Trophoblast cell (in vitro differentiated cells and primary cell): Measurements from ENCODE around the gene FBXL12.
"Not testable (repeated sequence)": the region's sequence is repeated elsewhere in the genome, so short reads cannot be mapped to it uniquely, and the experiment has no call there.

ENCODE experiments used
- DNase-seq, 2 donors: peaks; one replicate each; pipeline ENCODE4 v3.0.0-alpha.2; 2016
- H2AFZ ChIP-seq: 2 replicates; pipeline ENCODE4 v1.6.1; 2013; ENCODE audit warnings: low read length, moderate library complexity, mild to moderate bottlenecking; ENCODE audit not compliant: insufficient read depth, poor library complexity
- H2AK5ac ChIP-seq: 2 replicates; pipeline ENCODE4 v1.6.1; 2013; ENCODE audit warnings: mild to moderate bottlenecking, low read length
- H2BK120ac ChIP-seq: 2 replicates; pipeline ENCODE4 v1.6.1; 2013; ENCODE audit warnings: low read length, mild to moderate bottlenecking, moderate library complexity; ENCODE audit not compliant: insufficient read depth, poor library complexity
- H2BK12ac ChIP-seq: 2 replicates; pipeline ENCODE4 v1.6.1; 2013; ENCODE audit warnings: mild to moderate bottlenecking, low read length, moderate library complexity
- H2BK5ac ChIP-seq: 2 replicates; pipeline ENCODE4 v1.6.1; 2013; ENCODE audit warnings: low read length, low read depth, moderate library complexity, mild to moderate bottlenecking; ENCODE audit not compliant: poor library complexity
- H3K14ac ChIP-seq: 2 replicates; pipeline ENCODE4 v1.6.1; 2013; ENCODE audit warnings: mild to moderate bottlenecking, low read length
- H3K18ac ChIP-seq: 2 replicates; pipeline ENCODE4 v1.6.1; 2013; ENCODE audit warnings: mild to moderate bottlenecking, low read length
- H3K23ac ChIP-seq: 2 replicates; pipeline ENCODE4 v1.6.1; 2013; ENCODE audit warnings: low read length
- H3K27ac ChIP-seq: 2 replicates; pipeline ENCODE4 v1.5.1; 2013; ENCODE audit warnings: low read depth, mild to moderate bottlenecking, inconsistent platforms, low read length, moderate library complexity
- H3K27me3 ChIP-seq: 2 replicates; pipeline ENCODE4 v1.6.1; 2013; ENCODE audit warnings: inconsistent platforms, mild to moderate bottlenecking, low read length, moderate library complexity; ENCODE audit not compliant: insufficient read depth
- H3K36me3 ChIP-seq, 2 experiments: 1 replicate in 1 of 2; 2 replicates in 1 of 2; pipeline ENCODE4 v1.6.1; 2013; ENCODE audit warnings: low read length in 2 of 2, mild to moderate bottlenecking in 2 of 2, moderate library complexity in 1 of 2; ENCODE audit not compliant: insufficient read depth in 2 of 2, control insufficient read depth in 1 of 2
- H3K4ac ChIP-seq: 2 replicates; pipeline ENCODE4 v1.6.1; 2013; ENCODE audit warnings: low read depth, mild to moderate bottlenecking, low read length, moderate library complexity
- H3K4me1 ChIP-seq, 2 experiments: 1 replicate in 1 of 2; 2 replicates in 1 of 2; pipeline ENCODE4 v1.6.1; 2013; ENCODE audit warnings: low read length in 2 of 2, mild to moderate bottlenecking in 2 of 2, moderate library complexity in 1 of 2; ENCODE audit not compliant: insufficient read depth in 2 of 2, control insufficient read depth in 1 of 2
- H3K4me2 ChIP-seq: 2 replicates; pipeline ENCODE4 v1.6.1; 2013; ENCODE audit warnings: inconsistent platforms, mild to moderate bottlenecking, low read length, moderate library complexity
- H3K4me3 ChIP-seq: 2 replicates; pipeline ENCODE4 v1.5.1; 2013; ENCODE audit warnings: mild to moderate bottlenecking, low read depth, low read length, inconsistent platforms
- H3K79me1 ChIP-seq: one replicate; pipeline ENCODE4 v1.6.1; 2013; ENCODE audit warnings: low read length
- H3K79me2 ChIP-seq: 2 replicates; pipeline ENCODE4 v1.6.1; 2013; ENCODE audit warnings: low read length, mild to moderate bottlenecking; ENCODE audit not compliant: control insufficient read depth, insufficient read depth, poor library complexity
- H3K9ac ChIP-seq: 2 replicates; pipeline ENCODE4 v1.6.1; 2013; ENCODE audit warnings: mild to moderate bottlenecking, low read length
- H3K9me3 ChIP-seq: 2 replicates; pipeline ENCODE4 v1.6.1; 2013; ENCODE audit warnings: low read depth, mild to moderate bottlenecking, control low read depth, inconsistent platforms, low read length; ENCODE audit not compliant: insufficient read depth
- H4K12ac ChIP-seq: 2 replicates; pipeline ENCODE4 v1.6.1; 2013; ENCODE audit warnings: low read depth, mild to moderate bottlenecking, low read length, moderate library complexity
- H4K8ac ChIP-seq: 2 replicates; pipeline ENCODE4 v1.6.1; 2013; ENCODE audit warnings: low read depth, mild to moderate bottlenecking, low read length, moderate library complexity
- H4K91ac ChIP-seq: one replicate; pipeline ENCODE4 v1.6.1; 2013; ENCODE audit warnings: low read depth, mild to moderate bottlenecking, low read length, moderate library complexity
- WGBS: extraction: QIAGEN DNeasy Blood & Tissue Kit; methylation state at CpG from one replicate; pipeline ENCODE4 v1.1.7; 2013; ENCODE audit warnings: missing lambda C conversion rate; ENCODE audit not compliant: insufficient read length, insufficient coverage; ENCODE audit errors: extremely low coverage; 5-methylcytosine and 5-hydroxymethylcytosine counted together

The FBXL12 gene

DNA sequence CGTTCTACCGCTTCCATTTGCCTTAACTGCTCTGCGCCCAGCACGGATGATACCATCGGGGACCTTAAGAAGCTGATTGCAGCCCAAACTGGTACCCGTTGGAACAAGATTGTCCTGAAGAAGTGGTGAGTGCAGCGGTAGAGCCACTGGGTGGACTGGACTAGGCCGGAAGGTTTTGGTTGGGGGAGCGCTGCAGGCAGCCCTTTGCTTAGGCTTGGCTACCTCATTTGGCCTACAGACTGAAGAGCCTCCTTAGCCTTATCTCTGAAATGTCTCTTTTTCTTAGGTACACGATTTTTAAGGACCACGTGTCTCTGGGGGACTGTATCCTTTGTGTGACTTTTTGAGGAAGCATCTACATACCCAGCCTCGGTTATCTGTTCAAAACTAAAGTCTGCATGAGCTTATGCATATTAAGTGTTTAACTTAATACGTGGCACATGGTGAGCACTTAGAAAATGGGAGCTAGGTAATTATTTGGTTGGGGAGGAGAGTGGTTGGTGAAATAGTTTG is 9.7 kb upstream of the FBXL12 start:
- Histone ChIP-seq H2AK5ac (peak overlapping the region; percentile 34), H3K36me3 (peaks cover 9 to 11% of the 10 kb centered on the region in 2 experiments), H3K4me3 (peak overlapping the region; percentile 86), H3K27ac (no peak overlapping the region), H3K4ac (peak overlapping the region; percentile 63), H3K79me2 (peaks cover 8% of the 10 kb centered on the region), H3K4me1 (peaks cover 8 to 9% of the 10 kb centered on the region in 2 experiments), H2AFZ (no peak overlapping the region), H4K91ac (peak overlapping the region; percentile 79), H3K4me2 (peak overlapping the region; percentile 84), H3K14ac (no peak overlapping the region), H2BK12ac (no peak overlapping the region), H3K79me1 (peaks cover 4% of the 10 kb centered on the region), H3K18ac (peak overlapping the region; percentile 22), H3K9ac (peak overlapping the region; percentile 49), H3K9me3 (no peaks in the 10 kb centered on the region), H2BK120ac (no peak overlapping the region), H3K27me3 (no peaks in the 10 kb centered on the region), H3K23ac (no peak overlapping the region), H2BK5ac (no peak overlapping the region), H4K12ac (no peak overlapping the region), H4K8ac (peak overlapping the region; percentile 96)
- DNase-seq, result no peak
- no CpG with 5 or more reads among the region's 13 CpGs for WGBS

DNA sequence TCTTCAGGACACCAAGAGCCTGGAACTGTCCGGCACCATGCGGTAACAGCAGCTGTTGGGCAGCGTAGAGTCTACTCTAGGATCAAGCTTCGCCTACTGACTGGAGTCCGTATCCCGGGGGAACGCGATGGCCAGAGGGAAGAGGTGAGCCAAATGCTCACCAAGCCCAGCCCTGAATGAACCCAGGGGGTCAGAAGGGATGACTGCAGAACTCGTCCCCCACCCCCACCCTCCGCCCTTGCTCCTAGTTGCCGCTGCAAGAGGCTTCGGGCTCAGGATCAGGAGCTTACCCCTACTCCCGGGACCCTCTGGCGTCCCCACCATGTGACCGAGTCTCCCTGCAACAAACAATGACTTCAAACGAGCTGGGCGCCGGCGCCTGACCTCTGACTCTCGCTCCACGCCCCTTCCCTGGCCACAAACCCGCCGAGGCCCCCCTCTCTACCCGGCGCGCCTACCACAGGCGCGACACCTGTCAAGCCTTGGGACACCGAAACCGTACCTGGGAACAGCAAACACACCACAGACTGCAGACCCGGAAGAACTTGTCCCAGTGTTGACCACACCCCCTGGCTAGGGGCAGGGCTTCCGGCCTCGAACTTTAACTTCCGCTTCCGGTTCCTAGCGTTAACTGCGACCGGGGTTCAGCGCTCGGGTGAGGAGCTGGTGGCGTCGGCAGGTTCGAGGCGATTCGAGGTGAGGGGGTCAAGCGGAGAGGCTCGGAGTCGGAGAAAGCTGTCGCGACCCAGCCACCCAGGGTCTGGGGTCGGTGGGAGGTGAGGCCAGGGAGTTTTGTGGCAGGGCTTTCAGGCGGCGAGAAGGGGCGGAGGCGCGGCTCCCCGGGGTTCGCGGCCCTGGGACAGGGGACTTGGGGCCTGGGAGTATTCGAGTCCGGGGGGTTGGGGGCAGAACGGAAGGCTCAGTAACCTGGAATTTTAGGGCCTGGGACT is 8.7 kb upstream of the FBXL12 start, which contains the start of gene UBL5:
UBL5 (plus strand) TSS at position 630 of the 950 bp plus-strand sequence. CDS start 420 bp downstream, outside the sequence.
- Histone ChIP-seq H2AFZ (peak within 1 kb of the TSS; percentile 79), H4K91ac (peak within 1 kb of the TSS; percentile 79), H3K18ac (peak within 1 kb of the TSS; percentile 68), H3K27ac (peak within 1 kb of the TSS; percentile 14), H3K79me2 (peaks cover 8% of the 10 kb centered on the region), H2AK5ac (peak within 1 kb of the TSS; percentile 34), H3K23ac (no peak within 1 kb of the TSS), H3K4me1 (peaks cover 8 to 9% of the 10 kb centered on the region in 2 experiments), H3K4me3 (peak within 1 kb of the TSS; percentile 86), H3K9me3 (no peaks in the 10 kb centered on the region), H3K79me1 (peaks cover 4% of the 10 kb centered on the region), H4K12ac (peak within 1 kb of the TSS; percentile 73), H3K36me3 (peaks cover 9 to 11% of the 10 kb centered on the region in 2 experiments), H3K14ac (peak within 1 kb of the TSS; percentile 83), H3K4me2 (peak within 1 kb of the TSS; percentile 91), H3K4ac (peak within 1 kb of the TSS; percentile 63), H3K27me3 (no peaks in the 10 kb centered on the region), H2BK5ac (no peak within 1 kb of the TSS), H4K8ac (peak within 1 kb of the TSS; percentile 96), H3K9ac (peak within 1 kb of the TSS; percentile 73), H2BK12ac (no peak within 1 kb of the TSS), H2BK120ac (no peak within 1 kb of the TSS)
- no CpG with 5 or more reads among the region's 62 CpGs for WGBS
- DNase-seq, result peak; percentile 77 to 91

DNA sequence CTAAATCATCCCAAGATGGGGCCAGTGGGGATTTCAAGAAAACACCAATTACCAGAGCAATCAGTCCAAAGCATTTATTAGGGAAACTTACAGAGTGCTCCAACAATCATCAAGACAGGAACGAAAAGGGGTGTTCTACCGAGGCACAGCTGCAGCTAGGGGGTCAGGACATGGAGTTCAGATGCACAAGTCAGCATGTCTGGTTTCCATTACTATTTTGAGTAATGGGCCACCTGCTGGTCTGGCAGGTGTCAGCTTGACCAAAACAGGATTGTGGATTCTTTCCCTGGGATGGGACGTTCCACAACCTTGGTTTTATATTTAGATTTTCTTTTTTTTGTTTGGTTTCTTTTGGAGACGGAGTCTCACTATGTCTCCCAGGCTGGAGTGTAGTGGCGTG is 4.9 kb upstream of the FBXL12 start:
- Histone ChIP-seq H3K4me2 (no peak overlapping the region), H2AFZ (no peak overlapping the region), H3K4me1 (peaks cover 8 to 9% of the 10 kb centered on the region in 2 experiments)

DNA sequence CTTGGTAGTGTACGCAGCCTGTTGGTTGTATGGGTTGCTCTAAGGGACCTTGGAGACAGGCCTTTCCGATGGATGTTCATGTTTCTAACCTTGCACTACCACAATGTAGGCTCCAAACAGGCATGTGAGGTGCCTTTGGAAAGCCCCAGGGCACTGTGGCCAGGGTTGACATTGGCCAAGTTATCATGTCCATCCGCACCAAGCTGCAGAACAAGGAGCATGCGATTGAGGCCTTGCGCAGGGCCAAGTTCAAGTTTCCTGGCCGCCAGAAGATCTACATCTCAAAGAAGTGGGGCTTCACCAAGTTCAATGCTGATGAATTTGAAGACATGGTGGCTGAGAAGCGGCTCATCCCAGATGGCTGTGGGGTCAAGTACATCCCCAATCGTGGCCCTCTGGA is 1.2 kb upstream of the FBXL12 start:
- H2AK5ac ChIP-seq, H2BK5ac ChIP-seq, H3K4ac ChIP-seq, H3K14ac ChIP-seq, H2BK12ac ChIP-seq, H4K12ac ChIP-seq, H3K4me1 ChIP-seq, H2AFZ ChIP-seq, H3K9me3 ChIP-seq, DNase-seq, H3K9ac ChIP-seq, H3K18ac ChIP-seq, H4K91ac ChIP-seq, H3K27ac ChIP-seq, H3K79me2 ChIP-seq, H3K4me3 ChIP-seq, H3K36me3 ChIP-seq, H3K23ac ChIP-seq, H2BK120ac ChIP-seq, H3K79me1 ChIP-seq, H4K8ac ChIP-seq, H3K27me3 ChIP-seq: not testable (repeated sequence)
- no CpG with 5 or more reads among the region's 8 CpGs for WGBS
- peak overlapping the region; percentile 50 for H3K4me2 ChIP-seq

More for the DNA sequence above, 4.9 kb upstream of the FBXL12 start:
- H3K23ac ChIP-seq, result no peak overlapping the region
- H4K8ac ChIP-seq, result no peak overlapping the region
- no peaks in the 10 kb centered on the region for H3K36me3 ChIP-seq
- H2AK5ac ChIP-seq, result no peak overlapping the region
- DNase-seq, result no peak
- H2BK5ac ChIP-seq, result no peak overlapping the region
- H3K14ac ChIP-seq, result no peak overlapping the region
- H4K91ac ChIP-seq, result no peak overlapping the region
- H3K27me3 ChIP-seq, result no peaks in the 10 kb centered on the region
- WGBS, result no CpG with 5 or more reads among the region's 5 CpGs
- H3K4me3 ChIP-seq, result no peak overlapping the region
- H3K79me1 ChIP-seq, result peaks cover 5% of the 10 kb centered on the region
- no peak overlapping the region for H3K18ac ChIP-seq
- no peak overlapping the region for H2BK12ac ChIP-seq
- no peaks in the 10 kb centered on the region for H3K9me3 ChIP-seq
- no peak overlapping the region for H3K4ac ChIP-seq
- H2BK120ac ChIP-seq, result no peak overlapping the region
- peaks cover 9% of the 10 kb centered on the region for H3K79me2 ChIP-seq
- no peak overlapping the region for H3K27ac ChIP-seq
- H3K9ac ChIP-seq, result no peak overlapping the region
- H4K12ac ChIP-seq, result no peak overlapping the region
